K562 (cell line): ENCODE measurements around the gene TFDP1. TPM values are rescaled to one million over a fixed set of nuclear protein-coding genes. Genes with fewer than 3 reads are reported as not detected.

Experiments used
- ATAC-seq: fragments of 200-7000 bp; cut with Tn5 transposase; 3 replicates; pipeline ENCODE4 v1.9.1; 2020; ENCODE audit warnings: moderate library complexity
- BruUV-seq: library from RNA; stranded (reverse); fragments of 400-500 nt; replicated peaks from 2 replicates; lab custom pipeline; 2021; lab: Mats Ljungman, UMichigan
- CTCF ChIA-PET: fragments of 300-600 bp; formaldehyde crosslinking; extraction: SDS; loops from one replicate; lab custom pipeline; 2021; ENCODE audit warnings: low intra/inter-chr PET ratio; lab: Yijun Ruan, JAX
- POLR2A ChIA-PET: fragments of 300-600, 350-650 bp; sonication (Branson Sonifier 250); formaldehyde crosslinking; extraction: SDS; loops from one replicate; lab custom pipeline; 2021; ENCODE audit warnings: antibody characterized with exemption, inconsistent platforms; lab: Yijun Ruan, JAX
- DNase-seq, 4 experiments: peaks; one replicate each; pipeline versions ENCODE4 v3.0.0 to v3.0.0-alpha.2; 2011 to 2018; ENCODE audit warnings: low spot score in 3 of 4, mixed read lengths in 3 of 4; ENCODE audit errors: extremely low read depth in 1 of 4
- FAIRE-seq: peaks from 2 replicates; lab custom pipeline; 2011; peaks lifted over from hg19 to GRCh38; lab: Jason Lieb, UNC
- H2AFZ ChIP-seq: 2 replicates; pipeline ENCODE4 v1.6.0; 2011; ENCODE audit warnings: low read depth, low read length, control low read depth, inconsistent platforms
- H3K27ac ChIP-seq: fragments of 200-600 bp; 3 replicates; pipeline ENCODE4 v1.8.0; 2011; ENCODE audit warnings: low read depth, mild to moderate bottlenecking, control low read depth, inconsistent platforms, low read length, moderate library complexity, mixed read lengths; ENCODE audit errors: extremely low read depth
- H3K27me3 ChIP-seq, 2 experiments: fragments of 300-600 bp in 1 of 2; 2 replicates in 1 of 2; 3 replicates in 1 of 2; pipeline versions ENCODE4 v1.6.0 to v1.8.0; 2011; ENCODE audit warnings: inconsistent platforms in 2 of 2, low read length in 2 of 2, mild to moderate bottlenecking in 1 of 2, mixed read lengths in 1 of 2, moderate library complexity in 1 of 2; ENCODE audit not compliant: control insufficient read depth in 2 of 2, insufficient read depth in 2 of 2
- H3K36me3 ChIP-seq: fragments of 300-600 bp; 3 replicates; pipeline ENCODE4 v1.8.0; 2011; ENCODE audit warnings: mild to moderate bottlenecking, low read length, inconsistent platforms; ENCODE audit not compliant: control insufficient read depth, insufficient read depth
- H3K4me1 ChIP-seq, 2 experiments: fragments of 200-600 bp in 1 of 2; replicated peaks in 1 of 2; 2 replicates in 1 of 2; 3 replicates in 1 of 2; pipeline versions ENCODE4 v1.5.1 to v1.8.0; 2011; ENCODE audit warnings: inconsistent platforms in 2 of 2, low read length in 2 of 2, mild to moderate bottlenecking in 1 of 2, mixed read lengths in 1 of 2, moderate library complexity in 1 of 2; ENCODE audit not compliant: control insufficient read depth in 2 of 2, insufficient read depth in 2 of 2
- H3K4me2 ChIP-seq: 2 replicates; pipeline ENCODE4 v1.6.1; 2011; ENCODE audit warnings: low read length, control low read depth, inconsistent platforms, mixed read lengths; ENCODE audit not compliant: insufficient read depth
- H3K4me3 ChIP-seq: fragments of 200-600 bp; sonication (generic), shearing (Covaris generic); 2 replicates; pipeline ENCODE4 v1.5.1; 2016; ENCODE audit warnings: control low read depth, inconsistent platforms
- H3K79me2 ChIP-seq: fragments of 200-600 bp; 3 replicates; pipeline ENCODE4 v1.8.0; 2011; ENCODE audit warnings: low read length, inconsistent platforms; ENCODE audit not compliant: control insufficient read depth, insufficient read depth
- H3K9ac ChIP-seq, 2 experiments: 2 replicates each; pipeline versions ENCODE4 v1.6.0 to v1.6.1; 2011; ENCODE audit warnings: low read depth in 2 of 2, low read length in 2 of 2, control low read depth in 1 of 2, inconsistent platforms in 1 of 2, mild to moderate bottlenecking in 1 of 2, mixed read lengths in 1 of 2; ENCODE audit not compliant: insufficient read depth in 1 of 2
- H3K9me1 ChIP-seq: one replicate; pipeline ENCODE4 v1.6.0; 2011; ENCODE audit warnings: inconsistent platforms, mild to moderate bottlenecking, low read length, moderate library complexity; ENCODE audit not compliant: control insufficient read depth, insufficient read depth
- H3K9me3 ChIP-seq: replicated peaks from 2 replicates; pipeline ENCODE4 v1.5.1; 2011; ENCODE audit warnings: low read depth, low read length, inconsistent platforms; ENCODE audit not compliant: control insufficient read depth, insufficient read depth
- H4K20me1 ChIP-seq: replicated peaks from 2 replicates; pipeline ENCODE4 v1.6.1; 2011; ENCODE audit warnings: low read length, inconsistent platforms, mixed read lengths; ENCODE audit not compliant: control insufficient read depth, insufficient read depth
- CEBPB ChIP-seq: fragments of 450-650 bp; IDR thresholded peaks from 2 replicates; pipeline ENCODE4 v1.6.1; 2016; ENCODE audit warnings: missing genetic modification characterization, missing compliant biosample characterization
- CEBPG ChIP-seq, 3 experiments: fragments of 200-800 bp in 1 of 3; sonication (Bioruptor generic) in 1 of 3; sonication (generic) in 1 of 3; formaldehyde crosslinking in 1 of 3; IDR thresholded peaks in 2 of 3; conservative IDR thresholded peaks in 1 of 3; 2 replicates each; pipeline versions ENCODE4 v1.6.1 to v1.8.0; 2016 to 2022; ENCODE audit warnings: missing compliant biosample characterization in 2 of 3, missing genetic modification characterization in 2 of 3, mild to moderate bottlenecking in 1 of 3, missing genetic modification reagents in 1 of 3
- CHCHD3 ChIP-seq: fragments of 250-450 bp; sonication (Bioruptor Pico); IDR thresholded peaks from 2 replicates; pipeline ENCODE4 v2.1.2; 2022; ENCODE audit warnings: mild to moderate bottlenecking
- DIDO1 ChIP-seq: fragments of 450-650 bp; IDR thresholded peaks from 2 replicates; pipeline ENCODE4 v1.6.1; 2016; ENCODE audit warnings: low read depth, missing biosample characterization, missing genetic modification characterization
- FOXJ2 ChIP-seq: fragments of 200-800 bp; sonication (Bioruptor generic); IDR thresholded peaks from 2 replicates; pipeline ENCODE4 v1.6.1; 2016; ENCODE audit warnings: missing genetic modification characterization, missing compliant biosample characterization
- KAT8 ChIP-seq: fragments of 450-650 bp; IDR thresholded peaks from 2 replicates; pipeline ENCODE4 v1.6.1; 2016; ENCODE audit warnings: low read depth, mild to moderate bottlenecking
- LEF1 ChIP-seq: fragments of 450-650 bp; IDR thresholded peaks from 2 replicates; pipeline ENCODE4 v1.6.1; 2016; ENCODE audit warnings: mild to moderate bottlenecking
- MITF ChIP-seq: IDR thresholded peaks from 2 replicates; pipeline ENCODE4 v1.6.1; 2014; ENCODE audit warnings: antibody characterized with exemption
- NFRKB ChIP-seq: fragments of 450-650 bp; IDR thresholded peaks from 2 replicates; pipeline ENCODE4 v1.6.1; 2016; ENCODE audit warnings: low read depth
- SMARCB1 ChIP-seq: IDR thresholded peaks from 2 replicates; pipeline ENCODE4 v1.6.1; 2011; ENCODE audit warnings: improper control_type of control experiment, low read depth; ENCODE audit not compliant: insufficient read length
- TAL1 ChIP-seq: fragments of 450-650 bp; IDR thresholded peaks from 2 replicates; pipeline ENCODE4 v1.6.1; 2016; ENCODE audit warnings: mild to moderate bottlenecking
- TOE1 ChIP-seq, 2 experiments: fragments of 450-650 bp in 1 of 2; sonication (generic) in 1 of 2; formaldehyde crosslinking in 1 of 2; IDR thresholded peaks; 2 replicates each; pipeline versions ENCODE4 v1.7.1 to v1.8.0; 2016 to 2022; ENCODE audit warnings: borderline replicate concordance in 2 of 2, mild to moderate bottlenecking in 2 of 2, antibody characterized with exemption in 1 of 2, inconsistent platforms in 1 of 2, low read depth in 1 of 2, missing genetic modification reagents in 1 of 2, moderate library complexity in 1 of 2
- ZBTB34 ChIP-seq: fragments of 250-450 bp; sonication (Bioruptor Pico); IDR thresholded peaks from 2 replicates; pipeline ENCODE4 v1.8.0; 2021; ENCODE audit warnings: mild to moderate bottlenecking, moderate library complexity
- ZNF212 ChIP-seq: fragments of 450-650 bp; formaldehyde crosslinking; IDR thresholded peaks from 2 replicates; pipeline ENCODE4 v1.4.0; 2020; ENCODE audit warnings: mild to moderate bottlenecking
- ZNF655 ChIP-seq: fragments of 250-450 bp; sonication (Bioruptor Pico); IDR thresholded peaks from 2 replicates; pipeline ENCODE4 v1.5.0; 2021
- WGBS: fragments of 100-300 bp; shearing (Covaris generic); methylation state at CpG from one replicate; pipeline ENCODE4 v1.1.6; 2016; ENCODE audit warnings: low coverage, mixed read lengths; ENCODE audit not compliant: insufficient coverage; ENCODE audit errors: missing lambda C conversion rate; 5-methylcytosine and 5-hydroxymethylcytosine counted together
- in situ Hi-C: fragments of 300-500 bp; cut with MboI; formaldehyde crosslinking; loops from 4 replicates; pipeline ENCODE4 v1.15.0; 2018; ENCODE audit warnings: inconsistent platforms, mixed read lengths
- intact Hi-C: fragments of 100-400 bp; cut with micrococcal nuclease; formaldehyde crosslinking; loops from 2 replicates; pipeline ENCODE4 v1.14.2; 2022
- polyA plus RNA-seq, 8 experiments: library from polyadenylated mRNA; depleted of rRNA in 4 of 8; stranded (reverse) in 5 of 8; unstranded in 3 of 8; fragments of >200 nt; fragmentation: Nextera tagmentation in 2 of 8; fragmentation: Illumina TruSeq in 1 of 8; extraction: Ambion mirVana in 2 of 8; extraction: Trizol in 1 of 8; gene quantifications; 2 replicates each; pipeline versions ENCODE4 v1.2.1 to v1.2.3, GENCODE V29; 2011 to 2014; ENCODE audit warnings: inconsistent platforms in 1 of 8, missing spikeins in 1 of 8
- total RNA-seq, 7 experiments: library from RNA; depleted of rRNA in 6 of 7; stranded (reverse); fragments of >200 nt in 6 of 7; fragmentation: Illumina TruSeq in 2 of 7; extraction: Trizol in 2 of 7; gene quantifications; 2 replicates each; pipeline versions ENCODE4 v1.2.1 to v1.2.3, GENCODE V29; 2011 to 2021; ENCODE audit warnings: low replicate concordance in 1 of 7

Gene TFDP1
- total and polyA plus RNA-seq, 9 of the 15 experiments (the other 6 are each of a cell fraction or from before 2014, with no cell fraction given): 33.8 to 145 (median 69.1) TPM

- H3K4me2 ChIP-seq: no peak overlapping the region
- POLR2A ChIA-PET: no interaction called here
- ATAC-seq: no peak
These were observed 44.7 kb upstream of the TFDP1 start for GRCh38 chr13:113539822-113540221.

More at GRCh38 chr13:113539822-113540221, 44.7 kb upstream of the TFDP1 start:
- CTCF ChIA-PET: no interaction called here
- intact Hi-C loops (no loop called here), in situ Hi-C loops (no loop called here)
- no peaks in the 10 kb centered on the region for H4K20me1 ChIP-seq
- no peak overlapping the region for H2AFZ ChIP-seq
- peaks cover 15% of the 10 kb centered on the region; the same call in 2 of the 3 replicates for H3K79me2 ChIP-seq
- no peak overlapping the region for H3K9ac ChIP-seq
- no peaks in the 10 kb centered on the region; the same call in 1 of the 2 replicates for H3K9me3 ChIP-seq
- no peaks in the 10 kb centered on the region for H3K9me1 ChIP-seq
- no peaks in the 10 kb centered on the region for H3K27me3 ChIP-seq
- peaks cover 16% of the 10 kb centered on the region; the same call in 1 of the 3 replicates for H3K36me3 ChIP-seq
- H3K4me3 ChIP-seq: no peak overlapping the region
- no peak for TF ChIP-seq FOXJ2 (tag)
- no peak for TF ChIP-seq SMARCB1
- TF ChIP-seq CEBPG (CRISPR knock-in tag; IDR thresholded peaks at IDR 0.05): peak; percentile 11; the same call in 1 of the 2 replicates
- TF ChIP-seq CEBPG (tag; conservative IDR thresholded peaks at IDR 0.05 in 1 of 2, IDR thresholded peaks at IDR 0.05 in 1 of 2): peak; percentile 10 to 49; a peak in 1 of 4 replicates
- no peak for TF ChIP-seq CHCHD3 (CRISPR knock-in tag)
- no peak for TF ChIP-seq NFRKB
- TF ChIP-seq TOE1 (IDR thresholded peaks at IDR 0.05; ENCODE audit: borderline replicate concordance): no peak
- no peak for TF ChIP-seq TOE1 (CRISPR knock-in tag; IDR thresholded peaks at IDR 0.05; ENCODE audit: borderline replicate concordance, low read depth)
- TF ChIP-seq MITF: no peak
- TF ChIP-seq ZBTB34: no peak
- TF ChIP-seq TAL1: no peak
- TF ChIP-seq DIDO1 (tag): no peak
- no peak for TF ChIP-seq KAT8
- TF ChIP-seq ZNF212 (CRISPR knock-in tag): no peak
- peak; percentile 66; the same call in 1 of the 2 replicates for TF ChIP-seq CEBPB (tag)
- TF ChIP-seq LEF1: no peak
- no peak for TF ChIP-seq ZNF655
- H3K4me1 ChIP-seq: peaks cover 0 to 8% of the 10 kb centered on the region in 2 experiments; a peak in 3 of 5 replicates
- no TSS peak for BruUV-seq
- FAIRE-seq (no peak), DNase-seq (no peak)
- 92% methylated on average over 8 of the region's 15 CpGs for WGBS
- H3K27ac ChIP-seq: no peak overlapping the region
